ENCODE data around the gene NR2F1.

Gene NR2F1

DNA sequence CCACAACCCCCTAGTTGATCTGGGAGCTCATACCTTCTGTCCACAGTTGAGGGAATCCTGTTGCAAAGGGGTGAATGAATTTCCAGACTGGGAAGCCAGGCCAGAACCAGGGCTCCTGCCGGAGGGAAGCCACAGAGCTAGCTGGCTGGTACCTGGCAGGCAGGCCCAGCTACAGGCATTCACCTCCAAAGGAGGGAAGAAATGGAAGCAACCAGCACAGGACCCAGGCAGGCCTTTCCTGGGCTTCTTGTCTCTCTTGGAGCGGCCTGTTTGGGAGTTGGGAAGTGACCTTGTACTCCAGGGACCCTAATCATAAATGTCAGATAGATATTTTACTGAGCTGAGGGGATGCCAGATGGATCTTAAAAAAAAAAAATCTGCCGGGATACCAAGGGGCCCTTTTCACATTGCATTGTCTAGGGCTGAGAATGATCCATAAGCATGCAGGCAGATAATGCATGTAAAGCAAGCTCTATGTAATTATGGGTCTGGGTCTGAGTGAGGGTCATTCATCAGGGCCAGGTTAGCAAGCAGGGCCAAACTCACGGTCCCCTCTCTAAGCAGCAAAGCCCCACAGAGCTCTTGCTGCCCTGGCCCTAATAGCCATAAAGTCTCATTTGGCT is 8.4 kb downstream of the NR2F1 start:
- no peak for DNase-seq

DNA sequence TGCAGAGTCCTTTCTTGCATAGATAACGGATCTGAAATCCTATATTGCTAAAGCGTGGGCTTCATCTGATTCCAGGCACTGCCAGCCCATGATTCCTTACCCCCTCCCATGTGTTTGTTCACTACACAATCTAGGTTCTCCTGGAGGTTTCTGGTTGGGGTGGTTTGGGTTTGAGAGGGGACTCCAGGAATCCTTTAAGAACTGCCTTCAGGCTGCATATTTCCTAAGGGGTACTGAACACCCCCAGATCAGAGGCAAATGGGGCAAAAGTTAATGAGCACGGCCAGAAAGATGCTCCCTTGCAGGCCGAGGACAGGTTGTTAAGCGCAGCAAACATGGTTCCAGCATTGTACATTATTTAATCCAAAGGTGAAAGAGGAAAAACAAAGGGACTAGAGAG is 9.9 kb downstream of the NR2F1 start:
- DNase-seq, result no peak

DNA sequence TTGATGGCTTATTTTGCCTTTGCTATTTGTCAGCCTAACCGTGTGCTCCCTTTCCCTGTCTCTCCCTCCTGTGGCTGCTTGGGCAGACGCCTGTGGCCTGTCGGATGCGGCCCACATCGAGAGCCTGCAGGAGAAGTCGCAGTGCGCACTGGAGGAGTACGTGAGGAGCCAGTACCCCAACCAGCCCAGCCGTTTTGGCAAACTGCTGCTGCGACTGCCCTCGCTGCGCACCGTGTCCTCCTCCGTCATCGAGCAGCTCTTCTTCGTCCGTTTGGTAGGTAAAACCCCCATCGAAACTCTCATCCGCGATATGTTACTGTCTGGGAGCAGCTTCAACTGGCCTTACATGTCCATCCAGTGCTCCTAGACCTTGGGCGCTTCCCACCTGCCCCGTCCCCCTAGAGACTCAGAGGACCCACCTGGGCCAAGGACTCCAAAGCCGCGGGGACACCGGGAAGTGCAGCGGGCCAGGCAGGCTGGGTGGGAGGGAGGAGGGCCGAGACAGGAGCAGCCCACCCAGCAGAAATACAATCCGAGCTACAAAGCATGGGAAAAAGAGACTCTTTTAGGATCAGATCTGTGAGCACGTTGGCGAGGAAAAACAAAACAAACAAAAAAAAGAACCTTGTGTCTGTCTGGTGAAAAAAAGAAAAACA is 10.6 kb downstream of the NR2F1 start:
- no peak for DNase-seq

GRCh38 chr5:93594591-93595419 is 11.8 kb downstream of the NR2F1 start:
- DNase-seq, result no peak

DNA sequence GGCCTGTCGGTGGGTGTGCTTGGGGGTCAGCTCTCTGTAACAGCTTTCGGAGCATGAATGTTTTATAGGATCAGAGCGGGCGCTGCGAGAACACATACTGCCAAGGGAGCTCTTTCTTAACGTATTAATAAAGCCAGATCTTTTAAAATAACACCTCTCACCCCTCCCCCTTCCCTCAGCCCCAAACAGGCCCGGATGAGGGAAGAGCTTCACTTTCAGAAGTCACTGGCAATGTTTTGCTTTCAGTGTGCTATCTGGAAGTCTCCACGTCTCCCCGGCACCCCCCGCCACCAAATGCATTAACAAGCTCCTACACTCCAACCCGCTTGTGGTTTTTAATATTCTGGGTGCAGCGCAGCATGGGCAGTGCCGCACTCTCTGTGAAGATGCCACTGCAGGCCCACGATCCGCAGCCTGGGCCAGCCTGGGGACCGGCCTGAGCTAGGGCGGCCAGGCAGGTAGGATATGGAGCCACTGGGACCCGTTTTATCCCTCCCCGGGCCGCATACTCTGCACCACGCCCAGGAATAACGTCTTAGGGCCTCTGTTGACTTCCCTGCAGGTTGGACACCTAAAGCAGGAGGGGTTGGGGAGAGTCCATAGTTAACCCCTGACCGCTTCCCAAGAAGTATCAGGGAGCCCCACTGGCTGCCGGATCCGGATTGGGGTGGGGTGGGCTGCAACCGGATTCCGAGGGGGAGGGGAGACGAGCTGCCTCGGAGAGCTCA is 12.6 kb downstream of the NR2F1 start:
- no peak for DNase-seq

- DNase-seq, result no peak
These were observed 13.3 kb downstream of the NR2F1 start for GRCh38 chr5:93596310-93596675.

DNA sequence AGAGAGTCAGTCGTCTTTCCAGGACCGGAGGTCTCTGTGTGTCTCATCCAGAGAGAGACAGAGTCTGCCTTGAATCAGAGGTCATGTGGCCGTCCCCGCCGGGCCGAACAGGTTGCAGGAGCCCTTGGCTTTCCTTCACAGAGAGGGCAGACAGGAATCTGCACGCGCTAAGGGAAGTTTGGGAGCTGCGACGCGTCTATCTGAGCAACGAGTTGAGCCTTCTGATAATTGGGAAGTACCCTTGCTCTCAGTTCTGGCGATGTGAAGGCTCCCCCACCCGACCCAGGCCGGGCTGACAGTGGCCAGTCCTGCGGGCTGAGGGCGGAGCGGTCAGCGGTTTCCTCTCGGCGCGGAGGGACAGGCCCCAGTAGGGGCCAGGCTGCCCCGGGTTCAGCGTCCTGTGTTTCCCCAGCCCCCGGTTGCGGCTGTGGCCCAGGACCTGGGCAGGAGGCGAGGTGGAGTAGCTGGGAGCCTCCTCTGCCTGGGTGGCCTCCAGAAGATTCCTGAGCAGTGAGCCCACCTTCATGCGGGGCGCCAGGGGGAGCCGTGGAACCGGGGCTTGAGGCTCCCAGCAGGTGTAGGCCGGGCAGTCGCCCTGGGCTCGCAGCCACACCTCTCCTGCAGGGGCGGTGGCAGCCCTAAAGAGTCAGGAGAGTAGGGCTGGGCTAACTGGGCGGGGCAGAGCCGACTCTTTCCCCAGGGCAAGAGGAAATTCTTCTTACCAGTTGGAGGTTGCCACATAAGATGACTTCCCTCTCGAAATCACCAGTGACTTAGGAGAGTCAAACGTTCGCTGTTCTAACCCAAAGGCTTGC is 13.9 kb downstream of the NR2F1 start:
- DNase-seq, result no peak

- DNase-seq, result no peak
These were observed 15.3 kb downstream of the NR2F1 start for GRCh38 chr5:93598091-93599000.

GRCh38 chr5:93599001-93599379 is 16.0 kb downstream of the NR2F1 start:
- DNase-seq, result no peak

GRCh38 chr5:93599399-93600120 is 16.5 kb downstream of the NR2F1 start:
- DNase-seq, result no peak

DNA sequence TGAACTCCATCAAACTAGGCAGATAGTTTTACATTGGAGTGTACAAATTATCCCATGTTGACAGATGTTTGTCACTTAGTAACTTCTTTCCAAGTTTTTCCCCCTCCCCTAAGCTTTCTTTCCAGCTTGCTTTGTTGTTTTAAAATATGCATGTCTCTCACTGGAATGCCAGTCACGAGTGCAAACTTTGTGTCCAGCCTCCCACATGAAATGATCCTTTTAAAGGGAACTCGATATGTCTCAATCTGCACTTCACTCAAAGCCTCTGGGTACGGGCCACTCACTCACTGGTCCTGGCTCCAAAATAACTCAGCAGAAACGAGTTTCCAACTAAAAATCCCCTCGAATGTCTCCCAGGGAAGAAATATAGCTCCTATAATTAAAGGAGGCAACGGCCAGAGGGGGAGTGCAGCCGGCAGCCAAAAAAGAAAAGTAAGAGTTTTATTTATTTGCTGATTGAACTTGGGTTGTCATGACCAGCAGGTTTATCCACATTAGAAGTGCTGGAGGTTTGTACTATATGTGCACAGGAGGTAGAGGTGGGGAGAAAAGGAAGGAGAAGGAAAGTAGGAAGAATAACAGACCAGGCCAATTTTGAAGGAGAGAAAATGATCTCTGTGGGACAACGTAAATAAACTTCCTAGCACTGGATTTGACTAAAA is 17.5 kb downstream of the NR2F1 start:
- no peak for DNase-seq

GRCh38 chr5:93601071-93601801 is 18.2 kb downstream of the NR2F1 start:
- DNase-seq, result no peak

DNA sequence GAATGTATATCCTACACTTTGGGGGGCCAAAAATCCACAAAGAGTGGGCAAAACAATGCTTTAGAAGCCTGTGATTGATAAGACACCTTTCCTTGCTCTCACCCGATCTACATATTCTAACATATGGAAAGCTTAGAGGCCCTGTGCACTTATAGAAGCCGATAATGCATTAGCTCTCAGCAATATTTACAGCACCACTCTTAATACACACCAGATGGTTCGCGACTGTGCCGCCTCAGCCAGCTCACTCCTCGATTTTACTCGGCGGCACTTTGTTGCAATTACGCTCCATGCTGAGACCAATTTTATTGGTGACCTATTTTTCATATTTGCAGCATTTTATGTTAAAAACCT is 18.8 kb downstream of the NR2F1 start:
- no peak for DNase-seq

DNA sequence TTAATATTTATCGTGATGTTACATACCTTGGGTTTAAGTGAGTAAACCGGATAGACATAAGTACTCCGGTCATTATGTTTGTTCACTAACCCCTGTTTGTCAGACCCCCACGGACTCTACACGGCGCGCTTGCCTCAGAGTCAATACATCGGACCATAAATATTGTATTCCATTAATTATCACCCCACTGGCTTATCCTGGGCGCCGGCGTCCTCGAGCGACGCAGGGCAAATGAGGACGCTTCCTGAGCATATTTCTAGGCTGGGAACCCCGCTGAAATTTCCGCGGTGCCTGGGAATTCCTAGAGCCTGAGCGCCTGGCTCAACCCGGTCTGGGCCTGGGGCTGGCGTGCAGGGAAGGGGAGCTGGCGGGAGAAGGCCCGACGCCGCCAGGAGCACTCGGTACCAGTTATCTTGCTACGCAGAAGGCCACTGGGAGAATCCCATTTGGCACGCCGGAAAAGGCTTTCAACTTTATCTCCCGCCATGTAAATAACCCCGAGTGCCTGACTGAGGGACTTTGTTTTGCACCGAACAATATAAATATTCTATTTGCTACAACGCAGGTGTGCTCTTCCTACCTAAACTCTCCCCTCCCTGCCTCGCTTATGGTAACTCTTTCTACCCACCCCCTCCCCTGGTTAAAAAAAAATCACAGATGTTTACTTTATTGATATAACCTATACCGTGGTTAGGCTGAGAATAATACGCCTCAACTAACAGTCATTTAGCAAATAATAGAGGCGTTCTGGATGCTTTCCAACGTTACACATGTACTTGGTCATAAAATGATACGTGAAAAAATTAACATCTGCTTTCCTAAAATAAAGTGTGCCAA is 19.4 kb downstream of the NR2F1 start:
- DNase-seq, result no peak

- no peak for DNase-seq
These were observed 20.2 kb downstream of the NR2F1 start for GRCh38 chr5:93603078-93603792.

- peak; percentile 10 for DNase-seq
These were observed 21.0 kb downstream of the NR2F1 start for GRCh38 chr5:93603793-93604643.
